ENCODE measurements around the gene SLC2A10.
A peak's percentile ranks its signal among the peaks of the same experiment; 100 is the strongest.

SLC2A10 gene

DNA sequence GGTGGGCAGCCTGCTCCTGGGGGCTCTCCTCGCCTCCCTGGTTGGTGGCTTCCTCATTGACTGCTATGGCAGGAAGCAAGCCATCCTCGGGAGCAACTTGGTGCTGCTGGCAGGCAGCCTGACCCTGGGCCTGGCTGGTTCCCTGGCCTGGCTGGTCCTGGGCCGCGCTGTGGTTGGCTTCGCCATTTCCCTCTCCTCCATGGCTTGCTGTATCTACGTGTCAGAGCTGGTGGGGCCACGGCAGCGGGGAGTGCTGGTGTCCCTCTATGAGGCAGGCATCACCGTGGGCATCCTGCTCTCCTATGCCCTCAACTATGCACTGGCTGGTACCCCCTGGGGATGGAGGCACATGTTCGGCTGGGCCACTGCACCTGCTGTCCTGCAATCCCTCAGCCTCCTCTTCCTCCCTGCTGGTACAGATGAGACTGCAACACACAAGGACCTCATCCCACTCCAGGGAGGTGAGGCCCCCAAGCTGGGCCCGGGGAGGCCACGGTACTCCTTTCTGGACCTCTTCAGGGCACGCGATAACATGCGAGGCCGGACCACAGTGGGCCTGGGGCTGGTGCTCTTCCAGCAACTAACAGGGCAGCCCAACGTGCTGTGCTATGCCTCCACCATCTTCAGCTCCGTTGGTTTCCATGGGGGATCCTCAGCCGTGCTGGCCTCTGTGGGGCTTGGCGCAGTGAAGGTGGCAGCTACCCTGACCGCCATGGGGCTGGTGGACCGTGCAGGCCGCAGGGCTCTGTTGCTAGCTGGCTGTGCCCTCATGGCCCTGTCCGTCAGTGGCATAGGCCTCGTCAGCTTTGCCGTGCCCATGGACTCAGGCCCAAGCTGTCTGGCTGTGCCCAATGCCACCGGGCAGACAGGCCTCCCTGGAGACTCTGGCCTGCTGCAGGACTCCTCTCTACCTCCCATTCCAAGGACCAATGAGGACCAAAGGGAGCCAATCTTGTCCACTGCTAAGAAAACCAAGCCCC lies 16.0 kb downstream of the SLC2A10 start:
- Mint-ChIP-seq H3K9me3 (peaks cover 1 to 14% of the 10 kb centered on the region in 2 donors), H3K27ac (no peak overlapping the region), H3K27me3 (peaks cover 5% of the 10 kb centered on the region), H3K4me3 (no peak overlapping the region), H3K4me1 (no peaks in the 10 kb centered on the region)
- ATAC-seq (no peak), DNase-seq (no peak)

DNA sequence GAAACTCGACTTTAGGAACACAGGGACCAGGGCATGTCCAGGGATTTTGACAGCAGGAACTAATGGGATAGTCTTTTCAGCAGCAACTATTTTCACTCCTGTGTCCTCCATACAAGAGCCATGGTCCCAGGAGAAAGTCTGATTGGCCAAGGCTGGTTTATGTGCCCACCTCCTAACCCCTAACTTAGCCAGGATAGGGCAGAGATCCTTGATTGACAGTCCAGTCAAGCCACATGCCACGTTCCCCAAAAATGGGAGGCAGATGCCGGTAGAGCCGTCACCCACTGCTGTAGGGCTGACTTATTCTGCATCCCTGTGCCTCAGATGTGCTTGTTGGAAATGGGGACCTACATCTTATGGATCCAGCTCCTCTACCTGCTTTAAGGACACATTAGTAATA lies 22.3 kb downstream of the SLC2A10 start:
- Mint-ChIP-seq H3K27me3 (peaks cover 5% of the 10 kb centered on the region), H3K9me3 (no peaks in the 10 kb centered on the region), H3K27ac (no peak overlapping the region), H3K4me3 (no peak overlapping the region), H3K4me1 (no peaks in the 10 kb centered on the region)
- DNase-seq (no peak), ATAC-seq (no peak)

DNA sequence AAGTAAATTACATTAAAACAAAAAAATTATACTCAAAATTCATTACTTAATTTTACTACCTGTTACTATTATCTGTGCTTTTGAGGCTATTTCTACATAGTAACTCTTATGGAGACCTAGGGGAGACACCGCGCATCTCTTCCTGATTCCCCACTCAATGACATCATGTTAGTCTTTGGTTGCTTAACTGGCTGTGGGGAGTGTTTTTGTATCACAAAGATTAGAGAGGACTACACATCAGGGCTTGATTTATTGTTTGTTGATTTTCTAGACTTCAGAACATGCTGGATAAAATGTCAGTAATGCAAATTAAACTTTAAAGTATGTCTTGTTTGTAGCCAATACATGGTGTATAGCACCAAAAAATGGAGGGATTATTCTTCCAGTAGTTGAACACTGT lies 26.0 kb downstream of the SLC2A10 start:
- ATAC-seq = no peak
- Mint-ChIP-seq H3K27me3 (peaks cover 9% of the 10 kb centered on the region), H3K27ac (no peak overlapping the region), H3K9me3 (peaks cover 0 to 10% of the 10 kb centered on the region in 2 donors), H3K4me3 (no peak overlapping the region), H3K4me1 (no peaks in the 10 kb centered on the region)
- DNase-seq = no peak

DNA sequence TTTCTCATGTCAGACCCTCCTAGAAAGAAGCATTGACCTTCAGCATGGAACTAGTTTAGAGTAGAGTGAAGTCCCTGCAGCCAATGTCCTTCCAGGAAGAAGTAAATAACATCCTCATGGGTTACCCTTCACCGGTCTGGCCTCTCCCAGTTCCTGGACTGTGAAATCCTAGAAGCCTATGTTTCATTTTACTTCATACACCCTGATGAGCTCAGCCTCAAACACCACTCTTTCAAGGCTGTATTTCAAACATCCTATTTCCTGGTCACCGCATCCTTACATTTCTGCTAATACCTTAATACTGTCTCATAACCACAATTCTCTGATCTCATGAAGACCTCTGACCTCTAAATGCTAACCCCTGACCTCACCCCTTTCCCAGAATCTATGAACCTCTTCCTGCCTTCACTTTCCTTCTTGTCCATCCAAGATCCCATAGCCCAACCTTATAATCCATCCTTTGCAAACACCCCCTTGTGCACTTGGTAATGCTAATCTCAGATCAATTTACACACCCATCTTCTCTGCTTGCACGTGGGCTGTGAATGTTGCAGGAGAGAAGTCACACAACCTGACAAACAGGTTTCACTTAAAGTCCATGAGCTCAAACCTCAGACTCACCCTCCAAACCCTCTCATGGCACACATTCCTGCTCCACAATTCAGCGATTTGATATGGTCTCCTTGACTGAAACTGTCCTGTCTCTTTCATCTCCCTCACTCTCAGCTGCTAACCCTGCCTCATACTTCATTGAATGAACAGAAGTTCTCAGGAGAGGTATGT lies 30.2 kb downstream of the SLC2A10 start:
- no peak overlapping the region for H3K4me3 Mint-ChIP-seq
- no peak for DNase-seq
- no peak for ATAC-seq
- no peak overlapping the region for H3K27ac Mint-ChIP-seq
- H3K9me3 Mint-ChIP-seq = peaks cover 0 to 12% of the 10 kb centered on the region in 2 donors
- H3K27me3 Mint-ChIP-seq = peaks cover 26% of the 10 kb centered on the region
- no peaks in the 10 kb centered on the region for H3K4me1 Mint-ChIP-seq

DNA sequence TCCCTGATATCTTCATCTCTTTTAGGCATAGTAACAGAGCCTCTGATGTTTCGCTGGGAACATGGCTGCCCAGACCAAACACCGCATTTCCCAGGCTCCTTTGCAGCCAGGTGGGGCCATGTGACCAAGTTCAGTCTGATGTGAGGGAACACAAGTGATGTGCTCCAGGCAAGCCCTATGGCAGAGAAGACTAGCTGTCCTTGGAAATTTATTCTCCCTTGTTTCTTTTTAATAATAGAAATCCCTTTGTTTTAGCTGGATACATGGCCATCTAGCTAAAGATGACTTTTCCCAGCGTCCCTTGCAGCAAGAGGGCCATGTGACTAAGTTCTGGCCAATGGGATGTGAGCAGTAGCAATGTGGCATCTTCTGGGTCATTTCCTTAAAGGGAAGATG lies 30.8 kb downstream of the SLC2A10 start:
- H3K27me3 Mint-ChIP-seq = peaks cover 28% of the 10 kb centered on the region
- H3K4me3 Mint-ChIP-seq = no peak overlapping the region
- H3K9me3 Mint-ChIP-seq = peaks cover 0 to 12% of the 10 kb centered on the region in 2 donors
- H3K4me1 Mint-ChIP-seq = no peaks in the 10 kb centered on the region
- no peak overlapping the region for H3K27ac Mint-ChIP-seq
- DNase-seq (no peak), ATAC-seq (no peak)

DNA sequence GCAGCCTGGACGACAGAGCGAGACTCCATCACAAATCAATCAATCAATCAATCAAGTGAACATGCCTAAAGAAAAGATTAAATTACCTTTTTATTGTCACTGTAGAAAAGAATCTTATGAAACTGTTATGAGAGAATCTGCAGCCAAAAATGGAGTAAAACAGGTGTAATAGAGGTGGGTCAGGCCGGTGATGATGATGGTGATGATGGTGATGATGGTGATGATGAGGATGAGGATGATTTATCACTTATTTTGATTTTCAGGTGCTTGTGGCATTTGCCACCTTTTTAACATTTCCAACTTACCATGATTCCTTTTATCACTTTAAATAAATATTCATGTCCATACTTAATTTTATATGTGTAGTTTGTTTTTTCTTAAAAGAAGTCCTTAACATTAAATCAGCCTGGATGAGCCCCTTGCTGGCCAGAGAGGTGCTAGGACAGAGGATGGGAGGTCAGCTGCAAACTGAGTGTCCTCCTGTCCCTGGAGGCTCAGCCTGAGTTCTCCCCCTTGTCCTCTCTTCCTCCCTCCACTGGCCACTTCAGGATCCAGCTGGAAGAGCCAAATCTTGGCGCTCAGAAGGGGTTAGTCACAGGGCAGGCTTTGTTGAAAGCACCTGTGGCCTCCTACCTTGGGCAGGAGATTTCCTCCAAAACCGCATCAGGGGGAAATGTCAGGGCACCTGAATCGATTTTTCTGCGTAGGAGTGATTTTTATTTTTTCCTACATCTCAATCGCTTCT lies 32.6 kb downstream of the SLC2A10 start:
- ATAC-seq (no peak), DNase-seq (no peak)
- Mint-ChIP-seq H3K27me3 (peaks cover 41% of the 10 kb centered on the region), H3K9me3 (peaks cover 0 to 12% of the 10 kb centered on the region in 2 donors), H3K4me1 (no peaks in the 10 kb centered on the region), H3K27ac (no peak overlapping the region), H3K4me3 (no peak overlapping the region)

DNA sequence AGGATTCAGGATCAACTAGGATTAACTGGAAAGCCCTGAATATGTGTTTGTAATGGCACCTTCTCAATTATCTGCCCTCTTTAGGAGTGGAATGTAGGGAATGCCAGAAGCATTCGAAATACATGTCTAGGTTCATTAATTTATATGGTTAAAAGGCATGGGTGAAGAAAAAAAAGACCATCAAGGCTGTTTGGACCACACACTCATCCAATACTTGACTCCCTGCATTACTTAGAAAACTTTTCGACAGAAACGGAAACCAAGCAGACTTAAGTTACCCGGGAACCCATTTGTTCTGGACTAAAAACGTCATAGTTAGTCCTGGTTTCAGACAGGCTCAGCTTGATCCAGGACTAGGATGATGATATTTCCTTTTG lies 33.2 kb downstream of the SLC2A10 start:
- ATAC-seq = no peak
- Mint-ChIP-seq H3K4me1 (no peaks in the 10 kb centered on the region), H3K27me3 (peaks cover 47% of the 10 kb centered on the region), H3K9me3 (peaks cover 0 to 12% of the 10 kb centered on the region in 2 donors), H3K27ac (no peak overlapping the region), H3K4me3 (no peak overlapping the region)
- DNase-seq = no peak

DNA sequence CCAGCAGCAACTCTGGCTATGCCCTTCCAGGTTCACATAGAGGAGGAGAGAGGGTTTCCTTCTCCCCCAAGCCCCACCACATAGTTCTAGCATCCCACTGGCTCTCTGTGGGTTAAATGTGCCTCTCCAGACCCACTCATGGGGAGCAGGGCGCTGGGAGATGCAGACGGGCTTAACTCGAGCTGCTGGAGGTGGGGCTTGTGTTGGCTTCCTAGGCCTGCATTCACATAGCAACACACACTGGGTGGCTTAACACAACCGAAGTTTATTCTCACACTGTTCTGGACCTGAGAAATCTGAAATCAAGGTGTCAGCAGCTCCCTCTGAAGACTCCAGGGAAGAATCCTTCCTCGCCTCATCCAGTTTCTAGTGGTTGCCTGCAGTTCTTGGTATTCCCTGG lies 33.6 kb downstream of the SLC2A10 start:
- ATAC-seq = no peak
- H3K9me3 Mint-ChIP-seq = peaks cover 0 to 12% of the 10 kb centered on the region in 2 donors
- H3K4me3 Mint-ChIP-seq = no peak overlapping the region
- no peak overlapping the region for H3K27ac Mint-ChIP-seq
- H3K27me3 Mint-ChIP-seq = peaks cover 49% of the 10 kb centered on the region
- DNase-seq = no peak
- H3K4me1 Mint-ChIP-seq = no peaks in the 10 kb centered on the region

DNA sequence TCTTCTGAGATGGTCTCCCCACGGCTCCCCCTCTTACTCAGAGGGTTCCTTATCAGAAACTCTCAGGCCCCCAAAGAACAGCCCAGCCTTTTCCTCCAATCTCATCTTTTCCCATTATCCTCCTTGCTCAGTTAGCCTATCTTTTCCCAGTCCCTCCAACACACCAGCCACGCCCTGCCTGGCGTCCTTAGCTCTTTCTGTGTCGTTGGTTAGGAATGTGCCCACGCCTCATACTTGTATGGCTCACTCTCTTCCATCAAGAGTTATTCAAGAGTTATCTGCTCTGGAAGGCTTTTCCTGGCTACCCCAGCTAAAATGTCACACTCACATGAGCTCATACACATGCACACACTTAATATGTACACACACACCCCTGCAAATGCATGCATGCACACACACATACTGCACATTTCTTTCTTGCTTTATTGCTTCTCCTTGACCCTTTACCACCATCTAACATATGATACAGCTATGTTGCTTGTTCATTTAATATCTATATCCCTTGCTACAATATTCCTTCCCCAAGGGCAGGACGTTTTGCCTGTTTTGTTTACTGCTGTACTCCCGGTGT lies 37.6 kb downstream of the SLC2A10 start:
- H3K27ac Mint-ChIP-seq = peak overlapping the region in 1 of 2 donors; percentile 67
- H3K4me3 Mint-ChIP-seq = no peak overlapping the region
- DNase-seq (no peak), ATAC-seq (no peak)
- peaks cover 73% of the 10 kb centered on the region for H3K27me3 Mint-ChIP-seq
- H3K4me1 Mint-ChIP-seq = no peaks in the 10 kb centered on the region
- no peaks in the 10 kb centered on the region for H3K9me3 Mint-ChIP-seq

DNA sequence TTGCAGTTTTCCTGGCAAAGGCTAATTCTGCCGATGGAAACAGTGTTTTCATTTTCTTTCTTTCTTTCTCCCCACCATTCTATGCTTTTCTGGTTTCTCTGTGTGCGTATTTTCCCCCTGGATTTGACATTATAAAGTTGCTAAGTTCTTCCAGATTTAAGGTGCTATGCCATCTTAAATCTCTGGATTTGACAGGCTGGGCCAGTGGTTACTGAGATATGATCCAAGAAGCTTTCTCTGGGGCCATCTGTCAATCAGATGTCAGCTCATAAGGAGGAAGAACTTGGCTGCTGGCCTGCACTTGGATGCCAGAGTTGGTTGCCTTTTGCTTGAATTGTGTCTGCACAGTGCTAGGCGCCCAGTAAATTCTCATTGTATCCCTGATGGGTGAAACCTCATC lies 39.7 kb downstream of the SLC2A10 start:
- peaks cover 69% of the 10 kb centered on the region for H3K27me3 Mint-ChIP-seq
- no peak for ATAC-seq
- DNase-seq = no peak

DNA sequence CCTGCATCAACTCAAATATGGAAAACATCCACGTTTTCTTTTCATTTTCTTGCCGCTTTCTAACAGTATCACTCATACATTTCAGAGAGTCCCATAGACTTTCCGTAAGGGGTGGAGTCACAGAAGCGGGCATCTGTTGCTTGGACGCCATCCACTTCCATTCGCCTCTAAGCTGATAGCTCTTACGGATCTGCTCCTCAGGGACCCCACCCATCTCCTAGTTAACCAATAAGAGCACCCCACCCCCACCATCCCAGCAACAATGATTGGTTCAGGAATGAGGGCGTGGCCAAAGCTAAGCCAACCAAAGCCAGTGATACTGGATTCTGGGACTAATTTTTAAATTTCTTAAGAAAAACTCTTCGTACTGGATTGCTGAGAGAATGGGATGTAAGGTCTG lies 42.4 kb downstream of the SLC2A10 start:
- no peak for ATAC-seq
- Mint-ChIP-seq H3K4me1 (peaks cover 5% of the 10 kb centered on the region), H3K9me3 (no peaks in the 10 kb centered on the region), H3K27me3 (peaks cover 51% of the 10 kb centered on the region), H3K27ac (peak overlapping the region in 1 of 2 donors; percentile 5), H3K4me3 (no peak overlapping the region)
- no peak for DNase-seq

More for the DNA sequence above, 39.7 kb downstream of the SLC2A10 start:
- Mint-ChIP-seq H3K27ac (no peak overlapping the region), H3K4me1 (peaks cover 5% of the 10 kb centered on the region), H3K4me3 (no peak overlapping the region), H3K9me3 (no peaks in the 10 kb centered on the region)

DNA sequence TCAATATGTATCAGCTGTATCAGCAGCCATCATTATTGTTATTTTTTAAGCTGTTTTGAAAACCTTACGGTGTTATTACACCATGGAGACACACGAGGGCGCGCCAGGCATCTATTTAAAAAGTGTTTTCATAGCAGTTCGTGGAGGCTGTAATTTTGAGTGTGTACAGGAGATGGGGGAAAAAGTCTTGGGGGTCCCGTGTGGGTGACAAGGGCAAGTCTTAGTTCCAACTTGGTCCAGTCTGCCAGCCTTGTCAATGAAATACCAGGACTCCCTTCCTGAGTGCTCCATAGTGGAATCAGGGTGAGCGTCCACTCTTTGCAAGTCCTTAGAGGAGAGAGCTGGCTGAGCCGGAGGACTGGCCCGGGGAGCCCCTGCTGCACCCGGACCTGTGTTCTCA lies 43.3 kb downstream of the SLC2A10 start:
- peak; percentile 27 to 45 for DNase-seq
- Mint-ChIP-seq H3K9me3 (no peaks in the 10 kb centered on the region), H3K27ac (no peak overlapping the region), H3K4me1 (peaks cover 5% of the 10 kb centered on the region), H3K4me3 (no peak overlapping the region), H3K27me3 (peaks cover 42% of the 10 kb centered on the region)
- ATAC-seq = no peak

DNA sequence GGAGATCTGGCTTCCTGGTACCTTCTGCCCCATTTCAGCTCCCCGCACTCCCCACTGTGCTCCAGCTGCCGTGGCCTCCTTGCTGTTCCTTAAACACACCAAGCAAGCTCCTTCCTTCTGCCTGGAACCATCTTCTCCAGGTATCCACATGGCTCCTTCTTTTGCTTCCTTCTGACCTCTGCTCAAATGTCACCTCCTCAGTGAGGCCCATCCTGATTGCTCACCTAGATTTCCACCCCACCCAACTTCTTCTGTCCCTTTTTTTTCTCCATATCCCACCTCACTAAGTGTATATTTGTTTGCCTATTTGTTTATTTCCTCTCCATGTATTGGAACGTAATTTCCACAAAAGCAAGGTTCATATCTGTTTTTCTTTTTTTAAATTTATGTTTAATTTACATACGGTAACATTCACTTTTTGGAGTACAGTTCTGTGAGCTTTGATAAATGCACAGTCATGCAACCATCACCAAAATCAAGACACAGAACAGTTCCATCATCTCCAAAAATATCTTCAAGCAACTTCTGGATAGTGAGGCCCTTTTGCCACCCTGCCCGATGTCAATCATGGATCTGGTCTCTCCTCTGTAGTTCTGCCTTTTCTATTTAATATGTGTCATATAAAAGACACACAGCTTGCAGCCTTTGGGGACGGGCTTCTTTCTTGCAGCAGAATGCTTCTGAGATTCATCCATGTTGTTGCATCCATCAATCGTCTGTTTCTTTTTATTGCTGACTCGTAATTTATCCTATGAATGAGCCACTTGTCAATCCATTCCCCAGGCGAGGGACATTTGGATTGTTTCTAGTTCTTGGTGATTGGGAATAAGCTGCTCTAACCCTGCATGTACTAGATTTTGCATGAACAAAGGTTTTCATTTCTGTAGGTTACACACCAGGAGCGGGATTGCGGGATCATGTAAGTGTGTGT lies 46.3 kb downstream of the SLC2A10 start:
- no peak overlapping the region for H3K4me3 Mint-ChIP-seq
- DNase-seq (no peak), ATAC-seq (no peak)
- no peak overlapping the region for H3K27ac Mint-ChIP-seq
- peaks cover 30% of the 10 kb centered on the region for H3K27me3 Mint-ChIP-seq
- H3K9me3 Mint-ChIP-seq = no peaks in the 10 kb centered on the region
- peaks cover 5% of the 10 kb centered on the region for H3K4me1 Mint-ChIP-seq

DNA sequence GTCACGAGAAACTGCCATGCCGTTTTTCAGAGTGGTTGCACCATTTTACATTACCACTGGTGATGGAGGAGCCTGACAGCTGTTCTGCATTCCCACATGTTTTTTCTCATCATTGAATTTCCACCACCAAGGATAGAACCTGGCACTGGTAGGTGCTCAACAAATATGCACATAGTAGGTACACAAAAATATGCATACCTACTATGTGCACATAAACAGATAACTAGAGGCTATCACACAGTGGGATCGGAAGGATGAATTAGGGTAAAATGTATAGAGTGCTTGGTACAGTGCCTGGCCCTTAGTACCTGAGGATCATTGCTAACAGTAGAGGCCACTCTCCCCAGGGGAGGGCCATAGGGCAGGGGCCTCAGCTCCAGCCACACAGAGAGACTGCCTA lies 47.0 kb downstream of the SLC2A10 start:
- no peak for DNase-seq
- H3K4me1 Mint-ChIP-seq = peaks cover 5% of the 10 kb centered on the region

More for the DNA sequence above, 47.0 kb downstream of the SLC2A10 start:
- H3K27me3 Mint-ChIP-seq = peaks cover 29% of the 10 kb centered on the region
- no peak overlapping the region for H3K27ac Mint-ChIP-seq
- no peaks in the 10 kb centered on the region for H3K9me3 Mint-ChIP-seq
- ATAC-seq = no peak
- H3K4me3 Mint-ChIP-seq = no peak overlapping the region

Measured in stimulated activated naive CD8-positive, alpha-beta T cell treated with anti-CD3 and anti-CD28 coated beads, Interleukin-15, amount 100 ng/mL, for 72 hours (primary cell).